GM19043 (cell line): ENCODE measurements around the gene NSD1.

Experiments used
- ATAC-seq: cut with Tn5 transposase; IDR thresholded peaks from one replicate; pipeline ENCODE4 v1.9.1; 2021; ENCODE audit warnings: low read depth; ENCODE audit not compliant: unreplicated experiment

NSD1 gene

DNA sequence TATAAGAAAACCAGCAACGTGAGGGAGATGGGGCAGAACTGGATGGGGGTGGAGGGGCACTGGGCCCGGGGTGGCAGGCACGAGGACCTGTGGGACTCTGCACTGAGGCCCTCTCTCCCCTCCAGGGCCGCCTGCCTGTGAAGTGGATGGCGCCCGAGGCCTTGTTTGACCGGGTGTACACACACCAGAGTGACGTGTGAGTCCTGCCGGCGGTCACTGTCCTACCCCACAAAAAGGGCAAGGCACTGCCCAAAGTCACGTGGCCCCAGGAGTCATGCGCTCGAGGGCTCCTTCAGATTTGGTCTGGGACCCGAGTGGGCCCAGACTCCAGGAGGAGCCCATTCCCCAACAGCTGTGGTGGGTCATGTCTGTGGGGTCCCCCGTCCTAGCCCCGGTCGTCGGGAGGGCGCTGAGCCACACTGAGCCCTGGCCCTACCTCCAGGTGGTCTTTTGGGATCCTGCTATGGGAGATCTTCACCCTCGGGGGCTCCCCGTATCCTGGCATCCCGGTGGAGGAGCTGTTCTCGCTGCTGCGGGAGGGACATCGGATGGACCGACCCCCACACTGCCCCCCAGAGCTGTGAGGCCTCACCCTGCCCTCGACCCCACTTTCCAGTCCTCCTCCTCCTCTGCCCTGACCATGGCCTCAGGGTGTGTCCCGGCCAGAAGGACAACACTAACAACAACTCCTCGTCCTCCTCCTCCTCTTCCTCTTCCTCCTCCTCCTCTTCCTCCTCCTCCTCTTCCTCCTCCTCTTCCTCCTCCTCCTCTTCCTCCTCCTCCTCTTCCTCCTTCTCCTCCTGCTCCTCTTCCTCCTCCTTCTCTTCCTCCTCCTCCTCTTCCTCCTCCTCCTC, 37.2 kb upstream of the NSD1 start:
- ATAC-seq = no peak

DNA sequence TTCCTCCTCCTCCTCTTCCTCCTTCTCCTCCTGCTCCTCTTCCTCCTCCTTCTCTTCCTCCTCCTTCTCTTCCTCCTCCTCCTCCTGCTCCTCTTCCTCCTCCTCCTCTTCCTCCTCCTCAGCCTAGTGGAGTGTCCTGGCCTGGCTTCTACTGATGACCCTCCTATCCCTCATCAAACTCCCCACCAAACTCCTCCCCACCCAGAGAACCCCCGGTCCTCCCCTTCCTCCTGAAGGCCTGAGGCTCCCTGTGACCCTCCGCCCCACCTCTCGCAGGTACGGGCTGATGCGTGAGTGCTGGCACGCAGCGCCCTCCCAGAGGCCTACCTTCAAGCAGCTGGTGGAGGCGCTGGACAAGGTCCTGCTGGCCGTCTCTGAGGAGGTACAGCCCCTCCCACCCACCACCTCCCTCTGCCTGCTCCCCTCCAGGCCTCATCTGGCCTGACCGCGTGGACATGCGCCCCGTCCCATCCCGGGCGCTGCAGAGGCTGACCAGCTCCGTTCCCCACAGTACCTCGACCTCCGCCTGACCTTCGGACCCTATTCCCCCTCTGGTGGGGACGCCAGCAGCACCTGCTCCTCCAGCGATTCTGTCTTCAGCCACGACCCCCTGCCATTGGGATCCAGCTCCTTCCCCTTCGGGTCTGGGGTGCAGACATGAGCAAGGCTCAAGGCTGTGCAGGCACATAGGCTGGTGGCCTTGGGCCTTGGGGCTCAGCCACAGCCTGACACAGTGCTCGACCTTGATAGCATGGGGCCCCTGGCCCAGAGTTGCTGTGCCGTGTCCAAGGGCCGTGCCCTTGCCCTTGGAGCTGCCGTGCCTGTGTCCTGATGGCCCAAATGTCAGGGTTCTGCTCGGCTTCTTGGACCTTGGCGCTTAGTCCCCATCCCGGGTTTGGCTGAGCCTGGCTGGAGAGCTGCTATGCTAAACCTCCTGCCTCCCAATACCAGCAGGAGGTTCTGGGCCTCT, 36.3 kb upstream of the NSD1 start:
- no peak for ATAC-seq

DNA sequence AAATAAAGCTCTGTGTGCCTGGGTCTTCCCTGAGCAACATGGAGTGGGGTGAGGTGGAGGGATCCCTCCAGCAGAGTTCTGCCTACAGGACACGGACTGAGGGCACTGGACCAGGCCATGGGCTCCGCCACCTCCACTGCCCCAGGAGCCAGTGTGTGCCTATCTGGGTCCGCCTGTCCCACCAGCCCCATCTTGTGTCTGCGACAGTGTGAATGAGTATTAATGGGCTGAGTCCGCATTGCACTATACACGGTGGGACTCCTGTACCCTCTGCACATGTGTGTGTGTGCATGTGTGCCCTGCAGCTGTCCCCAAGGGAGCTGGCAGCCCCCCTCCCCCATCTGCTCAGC, 35.5 kb upstream of the NSD1 start:
- no peak for ATAC-seq

DNA sequence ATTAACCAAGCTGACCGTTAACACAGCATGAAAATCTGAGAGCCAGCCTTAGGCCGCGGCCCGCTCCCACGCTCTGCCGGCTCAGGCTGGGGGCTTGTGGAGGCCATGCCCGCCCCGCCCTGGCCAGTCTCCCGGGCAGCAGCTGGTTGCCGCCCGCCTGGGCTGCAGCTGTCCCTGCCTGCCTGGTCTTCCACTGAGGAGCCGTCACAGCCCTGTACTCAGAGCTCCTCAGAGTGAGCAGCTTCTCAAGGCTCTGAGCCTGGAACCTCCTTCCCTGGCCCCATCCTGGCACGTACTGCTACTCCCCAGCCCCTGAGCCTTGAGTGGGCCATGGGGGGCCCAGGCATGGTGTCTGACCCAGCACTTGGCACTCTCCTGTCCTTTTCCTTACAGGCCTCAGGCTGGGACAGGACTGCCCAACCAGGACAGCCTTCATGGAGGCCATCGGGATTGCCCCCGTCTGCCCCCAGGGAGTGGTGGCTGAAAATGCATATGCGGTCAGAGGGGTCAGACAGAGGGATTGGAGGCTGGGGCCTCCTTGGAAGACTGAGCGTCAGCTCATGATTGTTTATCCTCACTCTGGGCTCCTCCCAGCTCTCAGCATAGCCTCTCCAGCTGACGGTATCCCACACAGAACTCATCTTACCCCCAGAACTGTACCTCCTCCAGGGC, 35.0 kb upstream of the NSD1 start:
- ATAC-seq = no peak

DNA sequence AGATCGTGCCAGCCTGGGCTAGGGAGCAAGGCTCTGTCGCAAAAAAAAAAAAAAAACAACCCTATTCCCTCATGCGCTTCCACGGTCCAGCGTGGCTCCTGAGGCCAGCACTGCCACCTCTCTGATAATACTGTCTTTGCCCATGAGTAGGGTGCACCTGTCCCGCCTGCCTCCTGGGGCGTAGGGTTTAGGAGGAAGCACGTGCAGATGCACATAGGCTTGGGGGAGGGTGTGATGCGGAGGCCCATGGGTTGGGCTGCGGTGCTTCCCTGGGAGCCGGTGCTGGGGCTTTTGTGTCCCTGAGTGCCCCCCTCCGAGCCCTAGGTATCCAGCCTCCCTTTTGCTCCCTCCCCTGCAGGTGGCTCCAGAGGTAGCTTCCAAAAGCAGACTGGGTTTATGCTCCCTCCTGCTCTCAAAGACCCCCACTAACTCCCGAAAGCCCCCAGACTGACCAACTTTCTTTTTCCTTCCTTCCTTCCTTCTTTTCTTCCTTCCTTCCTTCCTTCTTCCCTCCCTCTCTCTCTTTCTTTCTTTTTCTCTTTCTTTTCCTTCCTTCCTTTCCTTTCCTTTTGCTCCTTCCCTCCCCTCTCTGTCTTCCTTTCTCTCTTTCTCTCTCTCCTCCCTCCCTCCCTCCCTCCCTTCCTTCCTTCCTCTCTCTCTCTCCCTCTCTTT, 34.0 kb upstream of the NSD1 start:
- no peak for ATAC-seq

DNA sequence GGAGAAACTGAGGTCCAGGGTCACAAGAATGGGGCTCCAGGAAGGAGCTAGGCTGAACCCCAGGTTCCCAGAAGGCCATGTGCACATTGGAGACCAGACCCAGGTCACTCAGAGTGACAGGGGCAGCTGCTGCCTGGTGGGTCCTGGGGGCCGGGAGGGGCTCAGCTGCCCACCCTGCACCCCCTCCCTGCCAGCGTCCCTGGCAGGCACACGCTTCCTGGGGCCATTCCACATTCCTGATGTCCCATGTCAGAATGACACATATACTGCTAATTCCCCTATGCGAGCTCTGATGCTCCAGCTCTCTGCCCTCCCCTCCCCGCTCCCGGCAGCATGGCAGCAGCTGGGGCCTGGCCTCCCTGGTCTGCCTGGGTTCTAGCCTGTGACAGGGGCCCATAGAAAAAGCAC, 32.9 kb upstream of the NSD1 start:
- ATAC-seq = no peak

DNA sequence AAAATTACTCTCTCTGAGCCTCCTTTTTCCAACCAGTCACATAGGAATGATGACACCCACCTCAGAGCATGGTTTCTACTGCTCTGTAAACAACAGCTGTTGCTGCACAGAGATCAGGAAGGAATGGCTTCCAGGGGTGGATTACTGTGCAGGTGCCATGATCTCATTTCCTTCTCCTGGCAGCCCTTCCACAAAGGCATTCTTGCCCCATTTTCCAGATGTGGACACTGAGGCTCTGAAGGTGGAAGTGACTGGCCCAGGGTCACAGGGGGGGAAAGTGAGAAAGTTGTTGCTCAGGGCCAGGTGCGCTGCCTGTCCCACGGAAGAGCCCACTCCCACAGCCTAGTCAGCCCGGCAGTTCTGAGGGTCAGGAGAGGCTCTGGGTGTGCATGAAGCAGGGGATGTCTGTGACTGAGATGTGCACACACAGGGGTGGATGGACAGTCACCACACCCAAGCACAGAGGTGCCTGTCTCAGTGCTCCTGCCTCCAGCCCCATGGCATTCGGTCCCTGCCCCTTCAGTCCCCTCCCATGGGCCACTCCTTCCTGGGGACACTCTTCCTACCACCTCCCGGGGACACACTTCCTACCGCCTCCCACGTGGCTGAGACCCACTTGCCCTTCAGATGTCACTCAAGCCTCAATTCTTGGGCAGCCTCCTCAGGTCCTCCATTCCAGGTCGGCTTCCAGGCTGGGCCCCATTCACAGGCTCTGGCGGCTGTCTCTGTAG, 29.9 kb upstream of the NSD1 start:
- no peak for ATAC-seq

DNA sequence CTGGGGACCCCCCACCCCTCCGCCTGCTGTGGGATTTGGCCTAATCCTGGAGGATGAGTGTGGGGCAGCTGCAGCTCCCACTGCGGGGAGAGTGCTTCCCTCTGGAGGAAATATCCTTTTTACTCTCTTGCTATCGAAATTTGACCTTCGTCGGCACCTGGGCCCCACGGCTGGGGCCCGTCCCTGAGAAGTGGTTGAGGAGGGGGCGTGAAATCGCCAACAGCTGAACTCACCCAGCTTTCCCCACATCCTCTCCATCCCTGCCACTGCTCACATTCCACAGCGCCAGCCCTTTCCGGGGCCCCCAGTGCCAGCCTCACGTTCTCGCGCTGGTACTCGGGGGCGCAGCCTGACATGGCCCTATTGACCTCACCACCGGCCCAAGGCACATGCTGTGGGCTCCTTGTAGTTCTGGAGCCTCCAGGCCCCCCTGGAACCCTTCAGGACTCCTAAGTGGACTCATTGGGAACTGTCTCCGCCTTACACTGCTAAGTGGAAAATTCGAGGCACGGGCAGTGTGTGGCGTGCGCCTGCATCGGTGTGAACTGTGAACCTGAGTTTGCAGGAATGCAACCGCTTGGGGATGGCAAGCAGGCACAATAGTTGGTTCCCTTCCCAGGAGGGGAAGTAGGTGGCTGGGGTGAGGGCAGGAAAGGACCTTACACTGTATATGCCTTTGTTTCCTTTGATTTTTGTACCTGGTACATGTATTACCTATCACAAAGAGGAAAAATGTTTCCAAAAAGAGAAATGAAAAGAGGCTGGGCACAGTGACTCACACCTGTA, 27.7 kb upstream of the NSD1 start:
- ATAC-seq = no peak

DNA sequence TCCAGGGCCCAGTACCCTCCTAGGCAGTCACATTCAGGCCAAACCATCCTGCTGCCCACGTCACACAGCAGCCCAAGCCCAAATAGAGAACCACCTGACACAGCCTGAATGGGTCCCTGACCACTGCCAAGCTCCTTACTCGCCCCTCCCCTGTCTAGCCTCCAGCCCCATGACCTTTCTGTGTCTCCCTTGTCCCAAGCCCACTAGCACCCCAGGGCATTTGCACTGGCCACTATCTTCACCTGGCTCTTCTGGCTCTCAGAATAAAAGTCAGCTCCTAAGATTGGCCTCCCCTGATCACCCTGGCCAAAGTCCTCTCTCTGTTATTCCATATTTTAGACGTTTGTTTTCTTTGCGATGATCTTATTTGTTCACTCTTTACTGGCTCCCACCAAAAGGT, 26.4 kb upstream of the NSD1 start:
- ATAC-seq = no peak

DNA sequence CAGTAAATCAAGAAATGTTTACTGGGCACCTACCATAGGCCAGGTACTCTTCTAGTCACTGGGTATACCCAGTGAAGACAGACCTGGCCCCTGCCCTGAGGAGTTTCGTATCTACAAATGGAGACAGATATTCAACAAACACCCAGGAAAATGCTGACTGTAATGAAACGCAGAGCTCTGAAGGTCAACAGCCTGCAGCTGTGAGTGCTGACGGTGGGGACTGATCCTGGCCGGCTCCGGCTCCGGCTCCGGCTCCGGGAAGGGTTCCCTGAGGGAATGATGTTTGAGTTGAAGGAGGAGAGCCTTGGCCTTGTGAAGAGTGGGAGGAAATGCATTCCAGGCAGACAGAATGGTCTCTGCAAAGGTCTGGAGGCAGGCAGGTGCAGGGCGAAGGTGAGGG, 23.8 kb upstream of the NSD1 start:
- ATAC-seq = no peak

DNA sequence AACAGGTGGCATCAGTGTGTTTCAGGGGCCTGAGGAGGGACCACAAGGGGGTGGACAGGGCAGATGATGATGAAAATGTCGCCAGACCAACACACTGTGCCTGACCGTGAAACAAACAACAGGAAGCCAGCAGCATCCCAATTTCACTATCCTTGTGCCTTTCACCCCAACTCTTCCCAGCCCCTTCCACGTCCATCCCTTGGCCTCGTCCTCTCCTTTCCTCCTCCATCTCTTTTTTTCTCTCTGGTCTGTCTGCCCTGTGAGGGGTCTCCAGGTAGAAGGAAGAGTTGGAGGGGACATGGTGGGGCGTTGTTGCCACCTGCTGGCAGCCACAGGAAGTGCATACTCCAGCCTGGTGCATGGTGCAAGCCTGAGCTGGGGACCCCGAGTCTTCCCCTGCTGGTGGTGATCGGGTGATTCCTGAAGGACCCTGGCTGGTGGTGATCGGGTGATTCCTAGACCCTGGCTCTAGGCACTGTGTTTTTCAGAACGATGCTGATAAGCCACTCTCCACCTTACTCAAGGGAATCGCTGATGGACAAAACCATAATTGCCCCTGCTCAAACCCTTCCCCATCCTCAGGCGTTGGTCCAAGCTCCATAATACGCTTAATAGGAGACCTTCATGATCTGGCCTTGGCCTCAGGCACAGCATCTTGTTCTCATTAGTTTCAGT, 21.7 kb upstream of the NSD1 start:
- no peak for ATAC-seq

DNA sequence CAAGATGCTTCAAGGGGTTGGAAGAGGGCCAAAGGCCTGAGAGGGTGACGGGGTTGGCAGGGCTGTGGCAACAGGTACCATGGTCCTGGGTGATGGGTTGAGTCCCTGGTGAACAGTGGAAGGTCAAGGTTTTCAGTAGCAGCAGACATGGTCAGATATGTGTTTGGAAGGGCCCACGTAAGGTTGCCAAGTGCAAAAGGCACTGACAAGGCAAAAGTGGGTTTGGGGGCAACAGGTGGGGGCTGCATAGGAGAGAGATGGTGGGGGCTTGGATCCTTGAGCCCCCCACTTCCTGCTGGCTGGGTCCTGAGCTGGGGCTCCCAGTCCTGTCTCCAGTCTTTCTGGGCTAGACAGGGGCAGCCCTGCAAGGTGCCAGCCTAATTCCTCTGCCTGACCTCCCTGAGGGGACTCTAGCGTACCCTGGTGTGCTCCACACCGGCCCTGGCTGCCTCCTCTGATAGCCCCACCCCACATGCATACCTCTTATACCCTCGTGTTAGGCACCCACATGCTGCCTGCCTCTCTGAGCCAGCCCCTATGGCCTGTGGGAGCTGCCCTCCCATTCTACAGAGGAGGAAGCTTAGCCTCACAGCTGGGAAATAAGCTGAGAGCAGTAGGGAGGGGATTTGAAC, 20.9 kb upstream of the NSD1 start:
- ATAC-seq = no peak

DNA sequence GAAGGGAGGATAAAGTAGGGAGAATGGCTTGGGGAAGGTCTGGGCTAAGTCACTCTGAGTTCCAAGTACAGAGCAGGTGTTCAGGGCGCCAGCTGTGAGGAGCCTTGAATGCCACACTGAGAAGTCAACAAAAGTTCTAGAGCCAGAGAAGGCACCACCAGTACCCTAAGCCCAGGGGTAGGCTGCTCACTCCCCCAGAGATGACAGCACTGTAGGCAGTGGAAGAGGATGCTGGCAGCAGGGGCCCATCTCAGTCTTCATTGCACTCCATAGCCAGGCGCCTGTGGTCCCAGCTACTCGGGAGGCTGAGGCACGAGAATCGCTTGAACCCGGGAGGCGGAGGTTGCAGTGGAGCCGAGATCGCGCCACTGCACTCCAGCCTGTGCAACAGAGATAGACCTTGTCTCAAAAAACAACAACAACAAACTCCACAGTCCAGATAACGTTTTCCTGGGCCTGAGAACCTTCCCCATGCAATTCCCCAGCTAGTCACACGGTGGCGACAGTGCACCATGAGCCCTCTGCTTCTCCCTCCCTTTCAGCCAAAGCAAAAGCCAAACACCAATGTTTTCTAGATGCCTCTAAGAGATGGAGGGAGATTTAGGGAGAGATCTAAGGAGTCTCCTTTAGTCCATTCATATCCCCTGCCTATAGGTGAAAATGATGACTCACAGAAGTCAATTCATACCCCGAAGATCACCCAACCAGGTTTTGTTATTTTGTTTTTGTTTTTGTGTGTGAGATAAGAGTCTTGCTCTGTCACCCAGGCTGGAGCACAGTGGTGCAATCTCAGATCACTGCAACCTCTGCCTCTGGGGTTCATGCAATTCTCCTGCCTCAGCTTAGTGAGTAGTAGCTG, 19.8 kb upstream of the NSD1 start:
- no peak for ATAC-seq

DNA sequence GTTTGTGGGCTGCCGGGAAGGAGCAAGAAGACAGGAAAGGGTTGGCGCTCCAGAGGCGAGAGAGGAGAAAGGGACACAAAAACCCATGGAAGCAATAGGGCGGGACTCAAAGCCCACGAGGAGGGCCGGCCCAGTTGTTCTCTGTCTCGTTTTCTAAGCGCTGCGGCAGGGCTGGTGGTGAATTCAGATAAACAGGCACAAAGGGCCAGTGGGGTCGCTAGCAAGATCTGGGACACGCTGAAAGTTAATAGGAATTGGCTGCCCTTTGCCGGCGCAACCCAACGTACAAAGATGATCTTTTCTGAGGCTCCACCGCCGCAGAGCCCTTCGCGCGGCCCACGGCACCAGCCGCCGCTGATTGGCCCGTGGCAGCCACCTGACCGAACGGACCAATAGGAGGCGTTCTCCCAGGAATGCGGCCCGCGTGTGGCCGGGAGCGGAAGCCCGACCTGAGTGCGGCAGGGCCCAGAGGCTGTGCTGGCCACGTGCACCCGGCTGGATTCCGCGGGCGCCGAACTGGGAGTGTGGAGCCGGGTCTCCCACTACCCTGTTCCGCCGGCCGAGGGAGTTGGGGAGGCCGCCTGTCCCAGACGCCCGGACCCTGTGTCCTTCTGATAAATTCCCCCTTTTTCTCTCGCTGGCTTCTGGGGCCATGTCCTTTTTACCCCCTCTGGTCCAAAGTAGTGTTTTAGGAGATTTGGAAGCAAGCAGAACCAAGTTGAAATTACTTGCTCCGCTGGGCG, 16.8 kb upstream of the NSD1 start:
- no peak for ATAC-seq

DNA sequence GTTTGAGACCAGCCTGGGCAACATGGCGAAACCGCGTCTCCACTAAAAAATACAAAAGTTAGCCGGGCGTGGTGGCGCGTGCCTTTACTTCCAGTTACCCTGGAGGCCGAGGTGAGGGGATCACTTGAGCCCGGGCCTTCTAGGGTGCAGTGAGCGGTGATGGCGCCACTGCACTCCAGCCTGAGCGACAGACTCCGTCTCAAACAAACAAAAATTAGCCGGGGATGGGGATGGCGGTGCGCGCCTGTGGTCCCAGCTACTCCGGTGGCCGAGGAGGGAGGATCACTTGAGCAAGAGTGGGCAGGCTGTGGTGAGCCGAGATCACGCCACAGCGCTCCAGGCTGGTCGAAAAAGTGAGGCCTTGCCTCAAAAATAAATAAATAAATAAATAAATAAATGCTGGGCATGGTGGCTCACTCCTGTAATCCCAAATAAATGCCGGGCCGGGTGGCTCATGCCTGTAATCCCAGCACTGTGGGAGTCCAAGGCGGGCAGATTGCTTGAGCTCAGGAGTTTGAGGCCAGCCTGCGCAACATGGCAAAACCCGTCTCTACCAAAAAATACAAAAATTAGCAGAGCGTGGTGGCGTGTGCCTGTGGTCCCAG, 16.0 kb upstream of the NSD1 start:
- ATAC-seq = no peak

DNA sequence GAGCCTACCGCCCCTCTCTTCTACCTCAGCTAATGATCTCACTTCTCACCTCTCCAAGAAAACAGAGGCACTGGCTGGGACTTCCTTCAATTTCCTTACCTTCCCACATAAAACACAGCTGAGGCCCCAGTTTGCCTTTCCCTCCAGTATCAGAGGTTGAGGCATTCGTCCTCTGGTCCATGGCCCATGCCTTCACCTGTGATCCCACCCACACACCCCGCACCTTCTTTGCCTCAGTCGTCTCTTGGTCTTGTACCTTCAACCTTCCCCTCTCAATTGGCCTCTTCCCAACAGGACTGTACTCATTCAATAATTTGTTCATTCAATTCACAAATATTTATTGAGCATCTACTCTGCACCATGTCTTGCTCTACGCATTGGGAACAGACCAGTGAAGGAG, 11.0 kb upstream of the NSD1 start:
- ATAC-seq = no peak
